ENCODE results near the gene XG.

The XG gene

DNA sequence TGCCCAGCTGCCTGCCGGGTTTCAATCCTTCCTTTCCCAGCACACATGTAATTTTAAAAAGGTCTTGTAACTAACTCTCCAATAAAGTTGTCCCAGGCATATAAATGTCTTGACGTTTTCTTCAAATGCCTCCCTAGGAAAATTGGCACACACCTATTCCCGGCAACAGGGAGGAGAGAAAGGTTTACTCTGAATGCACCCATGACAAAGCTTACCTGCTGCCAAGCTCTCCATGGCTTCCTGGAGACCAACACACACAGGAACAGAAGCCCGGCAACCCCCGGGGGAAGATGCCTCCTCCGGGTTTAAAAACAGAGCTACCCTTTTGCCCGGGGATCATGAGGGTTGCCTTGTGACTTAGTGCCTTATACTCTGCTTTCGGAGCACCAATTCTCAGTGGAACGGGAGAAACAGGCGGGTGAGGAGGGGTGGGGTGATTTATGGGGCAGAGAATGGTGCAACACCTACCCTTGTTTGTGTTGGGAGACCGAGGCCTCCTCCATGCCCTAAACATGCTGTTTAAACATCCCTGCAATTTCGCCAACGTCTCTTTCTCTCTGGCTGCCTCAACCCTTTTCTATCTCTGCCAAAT lies 72.1 kb downstream of the XG start:
- ATAC-seq: no peak
- TF ChIP-seq ZFP3 (CRISPR knock-in tag; IDR thresholded peaks at IDR 0.05): no peak

DNA sequence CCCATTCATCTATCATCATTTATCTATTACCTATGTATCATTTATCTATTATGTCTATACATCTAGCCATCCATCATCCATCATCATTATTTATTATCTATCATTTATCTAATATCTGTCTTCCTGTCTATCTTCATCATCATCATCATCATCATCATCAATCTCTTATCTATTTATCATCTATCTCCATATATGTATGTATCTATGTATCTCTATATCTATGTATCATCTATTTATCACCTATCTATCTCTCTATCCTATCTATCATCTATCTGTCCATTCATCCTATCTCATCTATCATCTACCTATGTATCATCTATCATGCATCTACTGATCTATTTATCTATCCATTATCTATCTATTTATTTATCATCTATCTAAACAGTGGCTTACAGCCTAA lies 73.0 kb downstream of the XG start:
- ATAC-seq: no peak
- no peak for TF ChIP-seq ZFP30 (CRISPR knock-in tag; IDR thresholded peaks at IDR 0.05)
- TF ChIP-seq TCF4 (CRISPR knock-in tag; IDR thresholded peaks at IDR 0.05; ENCODE audit: borderline replicate concordance): no peak
- no peak for TF ChIP-seq BACH2 (CRISPR knock-in tag; IDR thresholded peaks at IDR 0.05; ENCODE audit: borderline replicate concordance)
- no peak for TF ChIP-seq PPARA (CRISPR knock-in tag; IDR thresholded peaks at IDR 0.05; ENCODE audit: borderline replicate concordance)
- TF ChIP-seq, protein P1, sequence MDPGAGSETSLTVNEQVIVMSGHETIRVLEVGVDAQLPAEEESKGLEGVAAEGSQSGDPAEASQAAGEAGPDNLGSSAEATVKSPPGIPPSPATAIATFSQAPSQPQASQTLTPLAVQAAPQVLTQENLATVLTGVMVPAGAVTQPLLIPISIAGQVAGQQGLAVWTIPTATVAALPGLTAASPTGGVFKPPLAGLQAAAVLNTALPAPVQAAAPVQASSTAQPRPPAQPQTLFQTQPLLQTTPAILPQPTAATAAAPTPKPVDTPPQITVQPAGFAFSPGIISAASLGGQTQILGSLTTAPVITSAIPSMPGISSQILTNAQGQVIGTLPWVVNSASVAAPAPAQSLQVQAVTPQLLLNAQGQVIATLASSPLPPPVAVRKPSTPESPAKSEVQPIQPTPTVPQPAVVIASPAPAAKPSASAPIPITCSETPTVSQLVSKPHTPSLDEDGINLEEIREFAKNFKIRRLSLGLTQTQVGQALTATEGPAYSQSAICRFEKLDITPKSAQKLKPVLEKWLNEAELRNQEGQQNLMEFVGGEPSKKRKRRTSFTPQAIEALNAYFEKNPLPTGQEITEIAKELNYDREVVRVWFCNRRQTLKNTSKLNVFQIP (CRISPR knock-in tag; IDR thresholded peaks at IDR 0.05; ENCODE audit: borderline replicate concordance, low read depth): no peak
- no peak for TF ChIP-seq ISL1 (CRISPR knock-in tag; IDR thresholded peaks at IDR 0.05)
- TF ChIP-seq, protein P2, sequence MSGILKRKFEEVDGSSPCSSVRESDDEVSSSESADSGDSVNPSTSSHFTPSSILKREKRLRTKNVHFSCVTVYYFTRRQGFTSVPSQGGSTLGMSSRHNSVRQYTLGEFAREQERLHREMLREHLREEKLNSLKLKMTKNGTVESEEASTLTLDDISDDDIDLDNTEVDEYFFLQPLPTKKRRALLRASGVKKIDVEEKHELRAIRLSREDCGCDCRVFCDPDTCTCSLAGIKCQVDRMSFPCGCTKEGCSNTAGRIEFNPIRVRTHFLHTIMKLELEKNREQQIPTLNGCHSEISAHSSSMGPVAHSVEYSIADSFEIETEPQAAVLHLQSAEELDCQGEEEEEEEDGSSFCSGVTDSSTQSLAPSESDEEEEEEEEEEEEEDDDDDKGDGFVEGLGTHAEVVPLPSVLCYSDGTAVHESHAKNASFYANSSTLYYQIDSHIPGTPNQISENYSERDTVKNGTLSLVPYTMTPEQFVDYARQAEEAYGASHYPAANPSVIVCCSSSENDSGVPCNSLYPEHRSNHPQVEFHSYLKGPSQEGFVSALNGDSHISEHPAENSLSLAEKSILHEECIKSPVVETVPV (CRISPR knock-in tag; IDR thresholded peaks at IDR 0.05): no peak
- no peak for TF ChIP-seq SNAI2 (CRISPR knock-in tag; IDR thresholded peaks at IDR 0.05)

DNA sequence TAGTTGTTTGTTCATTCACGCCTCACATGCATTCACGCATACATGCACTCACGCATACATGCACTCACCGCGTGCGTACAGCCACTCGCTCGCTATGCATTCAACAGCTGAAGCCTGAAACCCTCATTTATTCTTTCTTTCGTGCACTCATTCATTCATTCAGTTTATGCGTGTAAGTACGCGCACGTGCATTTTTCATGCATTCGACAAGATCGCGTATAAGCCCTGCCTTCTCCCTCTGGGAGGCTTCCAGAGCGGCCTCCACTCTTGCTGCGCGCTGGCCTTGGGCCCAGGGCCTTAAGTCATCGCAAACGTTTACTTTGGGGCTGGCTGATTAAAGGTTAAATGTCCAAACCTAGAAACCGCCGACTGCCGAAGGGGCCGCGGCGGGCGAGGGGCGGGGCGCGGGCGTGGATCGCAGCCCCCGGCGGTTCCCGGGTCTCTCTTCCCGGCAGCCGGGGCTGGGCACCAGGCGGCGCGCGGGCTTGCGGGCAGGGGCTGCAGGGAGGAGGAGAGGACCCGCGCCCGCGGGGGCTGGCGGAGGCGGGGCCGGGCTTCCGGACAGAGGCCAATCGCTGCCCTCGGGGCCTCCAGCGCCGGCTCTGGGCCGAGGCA lies 76.6 kb downstream of the XG start, which contains the start of gene GYG2:
Gene GYG2, plus strand, starts transcription at position 587 of the 615 bp plus-strand sequence. CDS start 1,259 bp downstream, outside the sequence.
- TF ChIP-seq TOX (CRISPR knock-in tag; IDR thresholded peaks at IDR 0.05; ENCODE audit: borderline replicate concordance): no peak
- TF ChIP-seq GLIS3 (CRISPR knock-in tag; IDR thresholded peaks at IDR 0.05): no peak
- TF ChIP-seq CSDC2 (CRISPR knock-in tag; IDR thresholded peaks at IDR 0.05): no peak
- TF ChIP-seq ZFP30 (CRISPR knock-in tag; IDR thresholded peaks at IDR 0.05): no peak
- TF ChIP-seq, protein P3, sequence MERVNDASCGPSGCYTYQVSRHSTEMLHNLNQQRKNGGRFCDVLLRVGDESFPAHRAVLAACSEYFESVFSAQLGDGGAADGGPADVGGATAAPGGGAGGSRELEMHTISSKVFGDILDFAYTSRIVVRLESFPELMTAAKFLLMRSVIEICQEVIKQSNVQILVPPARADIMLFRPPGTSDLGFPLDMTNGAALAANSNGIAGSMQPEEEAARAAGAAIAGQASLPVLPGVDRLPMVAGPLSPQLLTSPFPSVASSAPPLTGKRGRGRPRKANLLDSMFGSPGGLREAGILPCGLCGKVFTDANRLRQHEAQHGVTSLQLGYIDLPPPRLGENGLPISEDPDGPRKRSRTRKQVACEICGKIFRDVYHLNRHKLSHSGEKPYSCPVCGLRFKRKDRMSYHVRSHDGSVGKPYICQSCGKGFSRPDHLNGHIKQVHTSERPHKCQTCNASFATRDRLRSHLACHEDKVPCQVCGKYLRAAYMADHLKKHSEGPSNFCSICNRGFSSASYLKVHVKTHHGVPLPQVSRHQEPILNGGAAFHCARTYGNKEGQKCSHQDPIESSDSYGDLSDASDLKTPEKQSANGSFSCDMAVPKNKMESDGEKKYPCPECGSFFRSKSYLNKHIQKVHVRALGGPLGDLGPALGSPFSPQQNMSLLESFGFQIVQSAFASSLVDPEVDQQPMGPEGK (CRISPR knock-in tag; IDR thresholded peaks at IDR 0.05; ENCODE audit: borderline replicate concordance): no peak
- TF ChIP-seq RARB (CRISPR knock-in tag; IDR thresholded peaks at IDR 0.05): no peak
- TF ChIP-seq ARNTL (CRISPR knock-in tag; IDR thresholded peaks at IDR 0.05; ENCODE audit: borderline replicate concordance, low read depth): no peak
- TF ChIP-seq, protein P2 (CRISPR knock-in tag; IDR thresholded peaks at IDR 0.05): no peak
- TF ChIP-seq, protein P1 (CRISPR knock-in tag; IDR thresholded peaks at IDR 0.05; ENCODE audit: borderline replicate concordance, low read depth): no peak
- TF ChIP-seq ZNF8 (CRISPR knock-in tag; IDR thresholded peaks at IDR 0.05): no peak
- no peak for TF ChIP-seq ZNF70 (CRISPR knock-in tag; IDR thresholded peaks at IDR 0.05)
- no peak for TF ChIP-seq ESRRG (CRISPR knock-in tag; IDR thresholded peaks at IDR 0.05)
- TF ChIP-seq ISL1 (CRISPR knock-in tag; IDR thresholded peaks at IDR 0.05): no peak
- no peak for TF ChIP-seq OSR1 (CRISPR knock-in tag; IDR thresholded peaks at IDR 0.05)
- no peak for TF ChIP-seq ZFP3 (CRISPR knock-in tag; IDR thresholded peaks at IDR 0.05)

DNA sequence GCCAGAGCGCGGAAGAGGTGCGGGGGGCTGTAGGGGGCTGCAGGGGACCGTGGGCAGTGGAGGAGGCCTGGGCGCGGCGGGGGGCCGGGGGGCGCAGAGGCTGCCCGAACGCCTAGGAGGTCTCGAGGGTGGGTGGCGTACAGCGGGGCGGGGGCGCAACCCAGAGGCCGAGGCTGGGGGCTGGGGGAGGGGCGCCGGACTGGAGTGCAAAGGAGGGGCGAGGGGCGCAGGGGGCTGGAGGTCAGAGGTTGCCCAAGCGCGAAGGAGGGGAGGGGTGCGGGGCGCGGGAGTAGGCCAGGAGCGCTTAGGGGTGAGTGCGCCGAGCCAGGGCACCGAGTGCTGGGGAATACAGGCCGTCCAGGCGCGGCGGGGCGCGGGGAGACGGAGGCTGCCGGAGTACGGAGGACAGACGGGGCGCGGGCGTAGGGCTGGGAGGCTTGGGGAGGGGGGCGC lies 77.1 kb downstream of the XG start:
- no peak for TF ChIP-seq TCF4 (CRISPR knock-in tag; IDR thresholded peaks at IDR 0.05; ENCODE audit: borderline replicate concordance)
- ATAC-seq: peak; percentile 51

More for the DNA sequence above, 76.6 kb downstream of the XG start, which contains the start of gene GYG2:
- ATAC-seq: peak; percentile 63

Data from SK-N-SH treated with all-trans-retinoic acid at 6 μM for 48 hours (cell line).